IMR-90 (cell line): ENCODE results near the gene CMC1. TPM values are rescaled to one million over a fixed set of nuclear protein-coding genes. Genes with fewer than 3 reads are reported as not detected.

Experiments used
- ATAC-seq: fragments of 200-7000 bp; cut with Tn5 transposase; 2 replicates; pipeline ENCODE4 v1.9.1; 2020; ENCODE audit warnings: low read depth, mild to moderate bottlenecking, moderate library complexity
- BruUV-seq: library from RNA; stranded (reverse); fragments of 400-500 nt; replicated peaks from 2 replicates; lab custom pipeline; 2021; lab: Mats Ljungman, UMichigan
- CTCF ChIA-PET: fragments of 300-600 bp; formaldehyde crosslinking; extraction: SDS; loops from one replicate; lab custom pipeline; 2021; ENCODE audit warnings: antibody characterized with exemption; lab: Yijun Ruan, JAX
- POLR2A ChIA-PET: fragments of 300-600 bp; sonication (Branson Sonifier 250); formaldehyde crosslinking; loops from one replicate; lab custom pipeline; 2022; ENCODE audit warnings: antibody characterized with exemption; ENCODE audit not compliant: unreplicated experiment; lab: Charles Lee
- DNase-seq: peaks from one replicate; pipeline ENCODE4 v3.0.0; 2013
- H2AFZ ChIP-seq: replicated peaks from 2 replicates; pipeline ENCODE3; 2013; ENCODE audit warnings: low read length, mild to moderate bottlenecking; ENCODE audit not compliant: poor library complexity
- H2AK5ac ChIP-seq: 2 replicates; pipeline ENCODE4 v1.6.1; 2013; ENCODE audit warnings: low read depth, low read length, inconsistent platforms
- H2AK9ac ChIP-seq: replicated peaks from 2 replicates; pipeline ENCODE3; 2013; ENCODE audit warnings: mild to moderate bottlenecking, low read depth, low read length, moderate library complexity; ENCODE audit not compliant: poor library complexity
- H2BK120ac ChIP-seq: 2 replicates; pipeline ENCODE4 v1.6.1; 2013; ENCODE audit warnings: low read depth, low read length, inconsistent platforms
- H2BK15ac ChIP-seq: 3 replicates; pipeline ENCODE4 v1.6.1; 2013; ENCODE audit warnings: low read depth, low read length, inconsistent platforms
- H2BK20ac ChIP-seq: 2 replicates; pipeline ENCODE4 v1.6.1; 2013; ENCODE audit warnings: low read depth, mild to moderate bottlenecking, inconsistent platforms, low read length, moderate library complexity
- H2BK5ac ChIP-seq: 2 replicates; pipeline ENCODE4 v1.6.1; 2013; ENCODE audit warnings: mild to moderate bottlenecking, low read depth, low read length, inconsistent platforms; ENCODE audit not compliant: poor library complexity, severe bottlenecking
- H3K14ac ChIP-seq: replicated peaks from 2 replicates; pipeline ENCODE4 v1.6.1; 2013; ENCODE audit warnings: low read depth, low read length, inconsistent platforms
- H3K18ac ChIP-seq: 2 replicates; pipeline ENCODE4 v1.6.1; 2013; ENCODE audit warnings: low read depth, low read length, control low read depth
- H3K23ac ChIP-seq: 2 replicates; pipeline ENCODE4 v1.6.1; 2013; ENCODE audit warnings: low read depth, low read length, inconsistent platforms
- H3K27ac ChIP-seq: 2 replicates; pipeline ENCODE4 v1.5.1; 2013; ENCODE audit warnings: mild to moderate bottlenecking, control low read depth, low read length; ENCODE audit not compliant: insufficient read depth
- H3K27me3 ChIP-seq: 2 replicates; pipeline ENCODE4 v1.6.1; 2013; ENCODE audit warnings: low read length; ENCODE audit not compliant: control insufficient read depth, insufficient read depth
- H3K36me3 ChIP-seq: 2 replicates; pipeline ENCODE4 v1.6.1; 2013; ENCODE audit warnings: low read length, mixed read lengths; ENCODE audit not compliant: control insufficient read depth, insufficient read depth
- H3K4ac ChIP-seq: 2 replicates; pipeline ENCODE4 v1.6.1; 2013; ENCODE audit warnings: low read depth, low read length, inconsistent platforms
- H3K4me1 ChIP-seq: 2 replicates; pipeline ENCODE4 v1.6.1; 2013; ENCODE audit warnings: low read length, mixed read lengths; ENCODE audit not compliant: control insufficient read depth, insufficient read depth
- H3K4me2 ChIP-seq: 2 replicates; pipeline ENCODE4 v1.6.1; 2013; ENCODE audit warnings: low read depth, mild to moderate bottlenecking, control low read depth, low read length, moderate library complexity
- H3K4me3 ChIP-seq: 2 replicates; pipeline ENCODE4 v1.5.1; 2013; ENCODE audit warnings: low read depth, mild to moderate bottlenecking, control low read depth, low read length, moderate library complexity; ENCODE audit not compliant: insufficient read depth
- H3K56ac ChIP-seq: 2 replicates; pipeline ENCODE4 v1.6.1; 2013; ENCODE audit warnings: low read length, inconsistent platforms; ENCODE audit not compliant: insufficient read depth; ENCODE audit errors: extremely low read depth
- H3K79me1 ChIP-seq, 2 experiments: 2 replicates each; pipeline ENCODE4 v1.6.1; 2013; ENCODE audit warnings: low read length in 2 of 2, inconsistent platforms in 1 of 2, low read depth in 1 of 2
- H3K9ac ChIP-seq: 2 replicates; pipeline ENCODE4 v1.6.1; 2013; ENCODE audit warnings: low read depth, low read length, control low read depth
- H3K9me1 ChIP-seq: 2 replicates; pipeline ENCODE4 v1.6.1; 2013; ENCODE audit warnings: low read length, inconsistent platforms; ENCODE audit not compliant: insufficient read depth
- H3K9me3 ChIP-seq: 2 replicates; pipeline ENCODE4 v1.6.1; 2013; ENCODE audit warnings: low read length; ENCODE audit not compliant: control insufficient read depth, insufficient read depth
- H4K20me1 ChIP-seq: 2 replicates; pipeline ENCODE4 v1.6.1; 2013; ENCODE audit warnings: low read length, inconsistent platforms; ENCODE audit not compliant: insufficient read depth
- H4K5ac ChIP-seq: 2 replicates; pipeline ENCODE4 v1.6.1; 2013; ENCODE audit warnings: mild to moderate bottlenecking, low read depth, low read length, control low read depth
- H4K8ac ChIP-seq, 2 experiments: 2 replicates each; pipeline ENCODE4 v1.6.1; 2013; ENCODE audit warnings: low read depth in 2 of 2, low read length in 2 of 2, control low read depth in 1 of 2, inconsistent platforms in 1 of 2
- H4K91ac ChIP-seq: 2 replicates; pipeline ENCODE4 v1.6.1; 2013; ENCODE audit warnings: low read depth, low read length, inconsistent platforms; ENCODE audit not compliant: insufficient read depth
- MAZ ChIP-seq: IDR thresholded peaks from 2 replicates; pipeline ENCODE4 v1.6.1; 2012; ENCODE audit warnings: low read depth, mild to moderate bottlenecking, low read length, improper control_type of control experiment, moderate library complexity, borderline replicate concordance
- RAD21 ChIP-seq: IDR thresholded peaks from 2 replicates; pipeline ENCODE4 v1.6.1; 2012; ENCODE audit warnings: low read length, improper control_type of control experiment
- RFX5 ChIP-seq: IDR thresholded peaks from 2 replicates; pipeline ENCODE4 v1.8.0; 2012; ENCODE audit warnings: low read depth, mild to moderate bottlenecking, low read length, moderate library complexity
- SMC3 ChIP-seq: fragments of 150-350 bp; IDR thresholded peaks from 2 replicates; pipeline ENCODE4 v1.6.1; 2016; ENCODE audit warnings: low read depth, mild to moderate bottlenecking, antibody characterized with exemption, low read length, moderate library complexity
- dilution Hi-C: fragments of 300-500 bp; cut with HindIII; formaldehyde crosslinking; loops from one replicate; pipeline ENCODE4 v1.14.3; 2018; ENCODE audit warnings: low sequenced_read_pairs; ENCODE audit not compliant: unreplicated experiment
- in situ Hi-C: fragments of 300-500 bp; cut with MboI; formaldehyde crosslinking; loops from 3 replicates; pipeline ENCODE4 v1.14.3; 2019; ENCODE audit warnings: low sequenced_read_pairs, inconsistent platforms, mixed read lengths
- intact Hi-C: fragments of 100-400 bp; cut with micrococcal nuclease; formaldehyde crosslinking; loops from 2 replicates; pipeline ENCODE4 v1.10.0; 2022
- polyA plus RNA-seq, 3 experiments: library from polyadenylated mRNA; depleted of rRNA; stranded (reverse); fragments of >200 nt; gene quantifications; 2 replicates each; pipeline ENCODE4 v1.2.3, GENCODE V29; 2012; ENCODE audit warnings: low replicate concordance in 1 of 3
- total RNA-seq: library from RNA; depleted of rRNA; stranded (reverse); fragments of >200 nt; gene quantifications from 2 replicates; pipeline ENCODE4 v1.2.3, GENCODE V29; 2012
- TF ChIP-seq, protein P1 (sequence below): fragments of 150-350 bp; IDR thresholded peaks from 2 replicates; pipeline ENCODE4 v1.6.1; 2017; ENCODE audit warnings: mild to moderate bottlenecking, antibody characterized with exemption, low read length, low read depth
- TF ChIP-seq, protein P2 (sequence below): conservative IDR thresholded peaks from 2 replicates; pipeline ENCODE4 v1.5.1; 2012; ENCODE audit warnings: mild to moderate bottlenecking, low read depth, low read length, improper control_type of control experiment

CMC1 gene
- total and polyA plus RNA-seq, 2 of the 4 experiments (the other 2 are of a cell fraction), result 1.6 to 18.3 TPM

DNA sequence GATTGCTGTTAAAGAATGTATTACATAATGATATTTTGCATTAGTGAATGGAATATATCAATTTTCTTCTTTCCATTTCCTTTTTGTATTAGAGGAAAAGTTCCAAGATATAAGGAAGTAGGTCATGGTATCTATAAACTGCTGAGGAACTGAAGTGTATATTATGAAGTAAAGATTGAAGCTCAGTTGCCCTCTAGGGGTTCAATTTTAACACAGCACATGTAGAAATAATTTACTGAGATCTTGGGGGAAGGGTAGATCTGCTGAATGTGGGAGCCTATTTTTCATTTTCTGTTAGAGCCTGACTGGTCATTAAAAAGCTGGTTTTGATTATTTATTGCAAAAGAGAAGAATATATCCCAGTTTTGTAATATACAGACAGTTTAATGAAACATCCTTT lies 45.2 kb downstream of the CMC1 start:
- TF ChIP-seq RAD21 (peak; percentile 60), SMC3 (peak; percentile 43; the same call in 1 of the 2 replicates), RFX5 (no peak), MAZ (no peak)
- TF ChIP-seq, protein P1, sequence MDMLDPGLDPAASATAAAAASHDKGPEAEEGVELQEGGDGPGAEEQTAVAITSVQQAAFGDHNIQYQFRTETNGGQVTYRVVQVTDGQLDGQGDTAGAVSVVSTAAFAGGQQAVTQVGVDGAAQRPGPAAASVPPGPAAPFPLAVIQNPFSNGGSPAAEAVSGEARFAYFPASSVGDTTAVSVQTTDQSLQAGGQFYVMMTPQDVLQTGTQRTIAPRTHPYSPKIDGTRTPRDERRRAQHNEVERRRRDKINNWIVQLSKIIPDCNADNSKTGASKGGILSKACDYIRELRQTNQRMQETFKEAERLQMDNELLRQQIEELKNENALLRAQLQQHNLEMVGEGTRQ, result no peak
- TF ChIP-seq, protein P2, sequence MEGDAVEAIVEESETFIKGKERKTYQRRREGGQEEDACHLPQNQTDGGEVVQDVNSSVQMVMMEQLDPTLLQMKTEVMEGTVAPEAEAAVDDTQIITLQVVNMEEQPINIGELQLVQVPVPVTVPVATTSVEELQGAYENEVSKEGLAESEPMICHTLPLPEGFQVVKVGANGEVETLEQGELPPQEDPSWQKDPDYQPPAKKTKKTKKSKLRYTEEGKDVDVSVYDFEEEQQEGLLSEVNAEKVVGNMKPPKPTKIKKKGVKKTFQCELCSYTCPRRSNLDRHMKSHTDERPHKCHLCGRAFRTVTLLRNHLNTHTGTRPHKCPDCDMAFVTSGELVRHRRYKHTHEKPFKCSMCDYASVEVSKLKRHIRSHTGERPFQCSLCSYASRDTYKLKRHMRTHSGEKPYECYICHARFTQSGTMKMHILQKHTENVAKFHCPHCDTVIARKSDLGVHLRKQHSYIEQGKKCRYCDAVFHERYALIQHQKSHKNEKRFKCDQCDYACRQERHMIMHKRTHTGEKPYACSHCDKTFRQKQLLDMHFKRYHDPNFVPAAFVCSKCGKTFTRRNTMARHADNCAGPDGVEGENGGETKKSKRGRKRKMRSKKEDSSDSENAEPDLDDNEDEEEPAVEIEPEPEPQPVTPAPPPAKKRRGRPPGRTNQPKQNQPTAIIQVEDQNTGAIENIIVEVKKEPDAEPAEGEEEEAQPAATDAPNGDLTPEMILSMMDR, result peak; percentile 58

More for the DNA sequence above, 45.2 kb downstream of the CMC1 start:
- Histone ChIP-seq H3K27ac (no peak overlapping the region), H4K8ac (no peak overlapping the region), H3K79me1 (peaks cover 3 to 5% of the 10 kb centered on the region in 2 experiments; a peak in 1 of 4 replicates), H3K9me3 (peaks cover 2% of the 10 kb centered on the region), H2BK5ac (no peak overlapping the region), H3K27me3 (no peaks in the 10 kb centered on the region), H2BK120ac (no peak overlapping the region), H2AK9ac (no peak overlapping the region), H4K91ac (no peak overlapping the region), H2AK5ac (no peak overlapping the region), H3K56ac (no peak overlapping the region), H3K4me2 (no peak overlapping the region), H3K18ac (no peak overlapping the region), H2BK20ac (no peak overlapping the region), H3K36me3 (peaks cover 2% of the 10 kb centered on the region), H3K14ac (no peak overlapping the region), H3K23ac (no peak overlapping the region), H2BK15ac (no peak overlapping the region), H4K20me1 (no peaks in the 10 kb centered on the region), H2AFZ (no peak overlapping the region), H3K4me1 (no peaks in the 10 kb centered on the region), H4K5ac (no peak overlapping the region), H3K9me1 (no peaks in the 10 kb centered on the region), H3K9ac (no peak overlapping the region), H3K4ac (no peak overlapping the region), H3K4me3 (no peak overlapping the region)
- ATAC-seq (peak; percentile 93), DNase-seq (peak; percentile 46)
- dilution Hi-C loops (no loop called here), in situ Hi-C loops (no loop called here), intact Hi-C loops (loop anchor here (1.0 kb wide), 1 partner anchor 574 kb away; no protein-coding TSS in a partner anchor)
- ChIA-PET POLR2A (no interaction called here), CTCF (interaction anchor here (0.6 to 2.0 kb wide), 6 partner anchors 11 to 578 kb away, joined by 3 to 8 read pairs (median 3); no protein-coding TSS in a partner anchor)
- BruUV-seq, result no TSS peak
